ENCODE data around the gene GPD2.

Gene GPD2

DNA sequence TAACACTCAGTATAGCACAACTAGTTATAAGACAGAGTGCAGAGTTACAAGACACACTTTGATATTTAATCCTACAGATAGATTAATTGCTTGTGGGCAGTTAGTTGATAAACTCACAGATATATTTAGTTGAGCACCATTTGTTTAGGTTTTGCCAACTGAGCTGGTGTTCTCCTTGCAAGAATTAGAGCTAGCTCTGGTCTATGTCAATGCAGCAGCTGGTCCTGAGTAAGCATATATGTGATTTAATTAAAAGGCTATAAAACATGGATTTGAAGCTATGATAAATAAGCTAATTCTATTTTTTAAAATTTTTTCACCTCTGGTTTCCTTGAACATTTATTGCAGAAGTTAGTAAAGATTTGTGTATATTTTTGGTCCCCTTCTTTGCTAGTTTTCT, 35.6 kb downstream of the GPD2 start:
- peaks cover 38% of the 10 kb centered on the region for H3K4me1 ChIP-seq (ENCODE audit: low read depth, poor library complexity, severe bottlenecking)
- H3K9ac ChIP-seq: no peak overlapping the region
- H4K20me1 ChIP-seq (ENCODE audit: insufficient read depth): no peaks in the 10 kb centered on the region
- no peaks in the 10 kb centered on the region for H3K79me2 ChIP-seq (ENCODE audit: insufficient read depth, low read depth)
- no peak overlapping the region for H2AFZ ChIP-seq (ENCODE audit: low read depth)
- H3K4me2 ChIP-seq: no peak overlapping the region
- TF ChIP-seq, protein P1, sequence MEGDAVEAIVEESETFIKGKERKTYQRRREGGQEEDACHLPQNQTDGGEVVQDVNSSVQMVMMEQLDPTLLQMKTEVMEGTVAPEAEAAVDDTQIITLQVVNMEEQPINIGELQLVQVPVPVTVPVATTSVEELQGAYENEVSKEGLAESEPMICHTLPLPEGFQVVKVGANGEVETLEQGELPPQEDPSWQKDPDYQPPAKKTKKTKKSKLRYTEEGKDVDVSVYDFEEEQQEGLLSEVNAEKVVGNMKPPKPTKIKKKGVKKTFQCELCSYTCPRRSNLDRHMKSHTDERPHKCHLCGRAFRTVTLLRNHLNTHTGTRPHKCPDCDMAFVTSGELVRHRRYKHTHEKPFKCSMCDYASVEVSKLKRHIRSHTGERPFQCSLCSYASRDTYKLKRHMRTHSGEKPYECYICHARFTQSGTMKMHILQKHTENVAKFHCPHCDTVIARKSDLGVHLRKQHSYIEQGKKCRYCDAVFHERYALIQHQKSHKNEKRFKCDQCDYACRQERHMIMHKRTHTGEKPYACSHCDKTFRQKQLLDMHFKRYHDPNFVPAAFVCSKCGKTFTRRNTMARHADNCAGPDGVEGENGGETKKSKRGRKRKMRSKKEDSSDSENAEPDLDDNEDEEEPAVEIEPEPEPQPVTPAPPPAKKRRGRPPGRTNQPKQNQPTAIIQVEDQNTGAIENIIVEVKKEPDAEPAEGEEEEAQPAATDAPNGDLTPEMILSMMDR (conservative IDR thresholded peaks at IDR 0.05; ENCODE audit: low read depth, low read length): no peak
- H3K36me3 ChIP-seq (ENCODE audit: insufficient read depth): no peaks in the 10 kb centered on the region
- H3K4me3 ChIP-seq (IDR thresholded peaks at IDR 0.05; ENCODE audit: insufficient read depth, low read depth, low read length): no peak overlapping the region
- H3K27ac ChIP-seq: no peak overlapping the region
- H3K27me3 ChIP-seq (ENCODE audit: insufficient read depth, low read depth): no peaks in the 10 kb centered on the region

DNA sequence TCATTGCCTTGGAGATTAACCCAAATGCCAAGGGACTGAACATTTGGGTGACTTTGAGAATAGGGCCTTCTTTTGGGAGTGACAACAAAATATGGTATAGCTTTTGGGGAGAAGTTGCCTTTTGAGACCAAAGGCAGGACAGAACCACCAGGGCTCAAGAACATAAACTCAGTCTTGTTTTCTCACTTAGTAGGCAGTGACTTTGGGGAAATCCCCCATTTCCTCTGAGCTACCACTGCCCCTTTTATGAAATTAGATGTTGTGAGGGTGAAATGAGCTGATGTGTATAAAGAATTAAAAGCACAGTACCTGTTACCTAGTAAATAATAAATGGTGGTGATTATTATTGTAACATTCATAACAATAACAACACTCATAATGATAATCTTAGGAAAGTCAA, 36.5 kb downstream of the GPD2 start:
- Histone ChIP-seq H4K20me1 (ENCODE audit: insufficient read depth) (no peaks in the 10 kb centered on the region), H3K4me1 (ENCODE audit: low read depth, poor library complexity, severe bottlenecking) (peaks cover 45% of the 10 kb centered on the region), H2AFZ (ENCODE audit: low read depth) (no peak overlapping the region), H3K4me2 (no peak overlapping the region; the same call in 1 of the 2 replicates), H3K27me3 (ENCODE audit: insufficient read depth, low read depth) (no peaks in the 10 kb centered on the region), H3K79me2 (ENCODE audit: insufficient read depth, low read depth) (no peaks in the 10 kb centered on the region), H3K36me3 (ENCODE audit: insufficient read depth) (no peaks in the 10 kb centered on the region), H3K9ac (no peak overlapping the region), H3K4me3 (IDR thresholded peaks at IDR 0.05; ENCODE audit: insufficient read depth, low read depth, low read length) (no peak overlapping the region), H3K27ac (no peak overlapping the region)
- TF ChIP-seq, protein P1 (conservative IDR thresholded peaks at IDR 0.05; ENCODE audit: low read depth, low read length): no peak

DNA sequence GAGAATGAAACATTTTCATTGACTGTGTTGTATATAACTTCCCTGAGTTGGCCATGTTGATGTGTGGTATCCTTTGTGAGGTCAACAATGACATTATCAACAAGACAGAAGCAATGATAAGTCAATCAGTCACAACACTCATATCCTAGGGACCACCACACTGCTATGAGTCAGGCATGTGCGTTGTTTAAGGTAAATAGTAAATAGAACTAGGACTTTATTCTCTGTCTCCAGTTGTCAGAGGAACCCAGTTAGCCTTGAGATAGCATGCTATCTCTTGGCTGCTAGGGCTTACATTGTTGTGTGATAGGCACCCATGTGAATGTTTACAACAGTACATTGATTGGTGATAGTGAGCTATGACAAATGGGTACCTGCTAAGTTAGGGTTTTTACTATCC, 37.3 kb downstream of the GPD2 start:
- TF ChIP-seq, protein P1 (conservative IDR thresholded peaks at IDR 0.05; ENCODE audit: low read depth, low read length): no peak

DNA sequence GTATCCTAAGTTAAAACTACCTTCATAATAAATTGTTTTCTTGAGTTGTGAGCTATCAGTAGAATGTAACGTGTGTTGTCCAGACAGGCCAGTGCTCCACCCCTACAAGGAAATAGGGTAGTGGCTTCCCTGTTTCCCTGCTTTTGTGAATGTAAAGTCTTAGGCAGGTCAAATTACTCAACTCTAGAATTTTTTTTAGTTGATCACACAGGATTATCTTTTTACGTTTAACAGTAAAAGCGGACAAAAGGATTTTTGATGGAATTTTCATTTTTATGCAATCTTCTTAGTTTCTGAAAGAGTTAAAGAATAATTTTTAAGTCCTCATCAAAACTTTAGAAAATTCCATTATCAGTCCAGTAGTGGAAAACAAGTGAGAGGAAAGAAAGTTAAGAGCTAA, 38.2 kb downstream of the GPD2 start:
- no peaks in the 10 kb centered on the region for H4K20me1 ChIP-seq (ENCODE audit: insufficient read depth)
- H3K4me2 ChIP-seq: no peak overlapping the region
- peaks cover 62% of the 10 kb centered on the region for H3K4me1 ChIP-seq (ENCODE audit: low read depth, poor library complexity, severe bottlenecking)
- no peaks in the 10 kb centered on the region for H3K36me3 ChIP-seq (ENCODE audit: insufficient read depth)
- H3K27me3 ChIP-seq (ENCODE audit: insufficient read depth, low read depth): no peaks in the 10 kb centered on the region
- TF ChIP-seq, protein P1 (conservative IDR thresholded peaks at IDR 0.05; ENCODE audit: low read depth, low read length): no peak
- H3K9ac ChIP-seq: no peak overlapping the region
- no peak overlapping the region for H3K27ac ChIP-seq
- no peaks in the 10 kb centered on the region for H3K79me2 ChIP-seq (ENCODE audit: insufficient read depth, low read depth)
- no peak overlapping the region for H3K4me3 ChIP-seq (IDR thresholded peaks at IDR 0.05; ENCODE audit: insufficient read depth, low read depth, low read length)
- no peak overlapping the region for H2AFZ ChIP-seq (ENCODE audit: low read depth)

More for the DNA sequence above, 37.3 kb downstream of the GPD2 start:
- Histone ChIP-seq H2AFZ (ENCODE audit: low read depth) (no peak overlapping the region), H3K27me3 (ENCODE audit: insufficient read depth, low read depth) (no peaks in the 10 kb centered on the region), H3K79me2 (ENCODE audit: insufficient read depth, low read depth) (no peaks in the 10 kb centered on the region), H3K27ac (no peak overlapping the region), H3K4me1 (ENCODE audit: low read depth, poor library complexity, severe bottlenecking) (peaks cover 53% of the 10 kb centered on the region), H3K4me3 (IDR thresholded peaks at IDR 0.05; ENCODE audit: insufficient read depth, low read depth, low read length) (no peak overlapping the region), H4K20me1 (ENCODE audit: insufficient read depth) (no peaks in the 10 kb centered on the region), H3K9ac (no peak overlapping the region), H3K4me2 (no peak overlapping the region), H3K36me3 (ENCODE audit: insufficient read depth) (no peaks in the 10 kb centered on the region)

Data from KMS-11 (cell line).